ENCODE measurements around the gene TRIM37.

The TRIM37 gene

GRCh38 chr17:59094861-59095530 is 11.7 kb downstream of the TRIM37 start (continued):
- no peak for TF ChIP-seq ZNF2 (tag by site-specific recombination; IDR thresholded peaks at IDR 0.05)
- peak; percentile 77 for TF ChIP-seq TRIM28 (IDR thresholded peaks at IDR 0.05; ENCODE audit: borderline replicate concordance, low read length)
- TF ChIP-seq ZBTB20 (tag by site-specific recombination; IDR thresholded peaks at IDR 0.05) = no peak
- no peak for TF ChIP-seq ZBTB10 (tag by site-specific recombination; IDR thresholded peaks at IDR 0.05)
- TF ChIP-seq ZFP37 (tag by site-specific recombination; IDR thresholded peaks at IDR 0.05) = no peak
- no peak for TF ChIP-seq ZNF423 (tag by site-specific recombination; IDR thresholded peaks at IDR 0.05)
- TF ChIP-seq ZEB2 (tag by site-specific recombination; IDR thresholded peaks at IDR 0.05) = peak; percentile 66
- no peak for TF ChIP-seq ZNF292 (tag by site-specific recombination; IDR thresholded peaks at IDR 0.05; ENCODE audit: borderline replicate concordance, low read depth)
- TF ChIP-seq GFI1B (tag by site-specific recombination; IDR thresholded peaks at IDR 0.05) = no peak
- peak; percentile 49; the same call in 1 of the 2 replicates for TF ChIP-seq OSR2 (tag by site-specific recombination; IDR thresholded peaks at IDR 0.05)
- no peak for TF ChIP-seq ZNF639 (tag by site-specific recombination; IDR thresholded peaks at IDR 0.05)
- no peak for TF ChIP-seq ZBTB7A (tag by site-specific recombination; IDR thresholded peaks at IDR 0.05; ENCODE audit: low read depth)
- TF ChIP-seq KLF1 (tag by site-specific recombination; IDR thresholded peaks at IDR 0.05) = peak; percentile 25; the same call in 1 of the 2 replicates
- TF ChIP-seq, protein P1, sequence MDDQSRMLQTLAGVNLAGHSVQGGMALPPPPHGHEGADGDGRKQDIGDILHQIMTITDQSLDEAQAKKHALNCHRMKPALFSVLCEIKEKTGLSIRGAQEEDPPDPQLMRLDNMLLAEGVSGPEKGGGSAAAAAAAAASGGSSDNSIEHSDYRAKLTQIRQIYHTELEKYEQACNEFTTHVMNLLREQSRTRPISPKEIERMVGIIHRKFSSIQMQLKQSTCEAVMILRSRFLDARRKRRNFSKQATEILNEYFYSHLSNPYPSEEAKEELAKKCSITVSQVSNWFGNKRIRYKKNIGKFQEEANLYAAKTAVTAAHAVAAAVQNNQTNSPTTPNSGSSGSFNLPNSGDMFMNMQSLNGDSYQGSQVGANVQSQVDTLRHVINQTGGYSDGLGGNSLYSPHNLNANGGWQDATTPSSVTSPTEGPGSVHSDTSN (CRISPR knock-in tag; IDR thresholded peaks at IDR 0.05) = no peak
- TF ChIP-seq ZBTB6 (tag by site-specific recombination; IDR thresholded peaks at IDR 0.05) = peak; percentile 56; the same call in 1 of the 2 replicates
- no peak for TF ChIP-seq ZNF133 (tag by site-specific recombination; IDR thresholded peaks at IDR 0.05)
- peak; percentile 79 for TF ChIP-seq ZXDB (tag by site-specific recombination; IDR thresholded peaks at IDR 0.05)
- TF ChIP-seq ZNF24 (tag by site-specific recombination; IDR thresholded peaks at IDR 0.05) = 0 out of 2 replicates have a peak, but pooled peaks have one; percentile 44
- TF ChIP-seq ZNF791 (tag by site-specific recombination; IDR thresholded peaks at IDR 0.05) = no peak
- 0 out of 2 replicates have a peak, but pooled peaks have one; percentile 56 for TF ChIP-seq ZNF843 (tag by site-specific recombination; IDR thresholded peaks at IDR 0.05)

- Histone ChIP-seq H3K4me3 (ENCODE audit: low read depth, low read length) (peak overlapping the region; percentile 27), H3K4me1 (ENCODE audit: control insufficient read depth, insufficient read depth, low read length) (peaks cover 31% of the 10 kb centered on the region), H3K36me3 (ENCODE audit: control insufficient read depth in 2 of 2, insufficient read depth in 1 of 2, low read length in 2 of 2) (peaks cover 19 to 21% of the 10 kb centered on the region in 2 experiments), H3K9me3 (ENCODE audit: control insufficient read depth, insufficient read depth, low read depth, low read length) (no peaks in the 10 kb centered on the region), H3K27ac (ENCODE audit: extremely low read depth, low read depth, low read length) (peak overlapping the region; percentile 62)
- CTCF ChIA-PET = interaction anchor here (1.8 kb wide), 1 partner anchor 575 kb away, joined by 7 read pairs; no protein-coding TSS in a partner anchor
- POLR2A ChIA-PET = interaction anchor here (0.9 to 6.1 kb wide), 4 partner anchors 11 to 462 kb away, joined by 3 to 68 read pairs (median 19); partner anchors contain the start of genes PRR11, SKA2 and TRIM37
- TF ChIP-seq, protein P2, sequence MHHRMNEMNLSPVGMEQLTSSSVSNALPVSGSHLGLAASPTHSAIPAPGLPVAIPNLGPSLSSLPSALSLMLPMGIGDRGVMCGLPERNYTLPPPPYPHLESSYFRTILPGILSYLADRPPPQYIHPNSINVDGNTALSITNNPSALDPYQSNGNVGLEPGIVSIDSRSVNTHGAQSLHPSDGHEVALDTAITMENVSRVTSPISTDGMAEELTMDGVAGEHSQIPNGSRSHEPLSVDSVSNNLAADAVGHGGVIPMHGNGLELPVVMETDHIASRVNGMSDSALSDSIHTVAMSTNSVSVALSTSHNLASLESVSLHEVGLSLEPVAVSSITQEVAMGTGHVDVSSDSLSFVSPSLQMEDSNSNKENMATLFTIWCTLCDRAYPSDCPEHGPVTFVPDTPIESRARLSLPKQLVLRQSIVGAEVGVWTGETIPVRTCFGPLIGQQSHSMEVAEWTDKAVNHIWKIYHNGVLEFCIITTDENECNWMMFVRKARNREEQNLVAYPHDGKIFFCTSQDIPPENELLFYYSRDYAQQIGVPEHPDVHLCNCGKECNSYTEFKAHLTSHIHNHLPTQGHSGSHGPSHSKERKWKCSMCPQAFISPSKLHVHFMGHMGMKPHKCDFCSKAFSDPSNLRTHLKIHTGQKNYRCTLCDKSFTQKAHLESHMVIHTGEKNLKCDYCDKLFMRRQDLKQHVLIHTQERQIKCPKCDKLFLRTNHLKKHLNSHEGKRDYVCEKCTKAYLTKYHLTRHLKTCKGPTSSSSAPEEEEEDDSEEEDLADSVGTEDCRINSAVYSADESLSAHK (tag by site-specific recombination; IDR thresholded peaks at IDR 0.05) = no peak; the same call in 1 of the 2 replicates
- TF ChIP-seq, protein P3, sequence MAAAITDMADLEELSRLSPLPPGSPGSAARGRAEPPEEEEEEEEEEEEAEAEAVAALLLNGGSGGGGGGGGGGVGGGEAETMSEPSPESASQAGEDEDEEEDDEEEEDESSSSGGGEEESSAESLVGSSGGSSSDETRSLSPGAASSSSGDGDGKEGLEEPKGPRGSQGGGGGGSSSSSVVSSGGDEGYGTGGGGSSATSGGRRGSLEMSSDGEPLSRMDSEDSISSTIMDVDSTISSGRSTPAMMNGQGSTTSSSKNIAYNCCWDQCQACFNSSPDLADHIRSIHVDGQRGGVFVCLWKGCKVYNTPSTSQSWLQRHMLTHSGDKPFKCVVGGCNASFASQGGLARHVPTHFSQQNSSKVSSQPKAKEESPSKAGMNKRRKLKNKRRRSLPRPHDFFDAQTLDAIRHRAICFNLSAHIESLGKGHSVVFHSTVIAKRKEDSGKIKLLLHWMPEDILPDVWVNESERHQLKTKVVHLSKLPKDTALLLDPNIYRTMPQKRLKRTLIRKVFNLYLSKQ (tag by site-specific recombination; IDR thresholded peaks at IDR 0.05; ENCODE audit: borderline replicate concordance) = no peak
- TF ChIP-seq, protein P4, sequence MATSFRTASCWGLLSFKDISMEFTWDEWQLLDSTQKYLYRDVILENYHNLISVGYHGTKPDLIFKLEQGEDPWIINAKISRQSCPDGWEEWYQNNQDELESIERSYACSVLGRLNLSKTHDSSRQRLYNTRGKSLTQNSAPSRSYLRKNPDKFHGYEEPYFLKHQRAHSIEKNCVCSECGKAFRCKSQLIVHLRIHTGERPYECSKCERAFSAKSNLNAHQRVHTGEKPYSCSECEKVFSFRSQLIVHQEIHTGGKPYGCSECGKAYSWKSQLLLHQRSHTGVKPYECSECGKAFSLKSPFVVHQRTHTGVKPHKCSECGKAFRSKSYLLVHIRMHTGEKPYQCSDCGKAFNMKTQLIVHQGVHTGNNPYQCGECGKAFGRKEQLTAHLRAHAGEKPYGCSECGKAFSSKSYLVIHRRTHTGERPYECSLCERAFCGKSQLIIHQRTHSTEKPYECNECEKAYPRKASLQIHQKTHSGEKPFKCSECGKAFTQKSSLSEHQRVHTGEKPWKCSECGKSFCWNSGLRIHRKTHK (tag by site-specific recombination; IDR thresholded peaks at IDR 0.05) = no peak
- no peak for TF ChIP-seq MYNN (tag by site-specific recombination; IDR thresholded peaks at IDR 0.05; ENCODE audit: borderline replicate concordance)
These were observed 12.9 kb downstream of the TRIM37 start for GRCh38 chr17:59093702-59094231.
